GM19467 (cell line): Measurements from ENCODE around the gene SIGLEC12.
"Not testable (repeated sequence)": the region's sequence is repeated elsewhere in the genome, so short reads cannot be mapped to it uniquely, and the experiment has no call there.

Source experiments
- ATAC-seq: cut with Tn5 transposase; IDR thresholded peaks from one replicate; pipeline ENCODE4 v1.9.1; 2021; ENCODE audit warnings: mild to moderate bottlenecking, moderate library complexity; ENCODE audit not compliant: unreplicated experiment

The SIGLEC12 gene

DNA sequence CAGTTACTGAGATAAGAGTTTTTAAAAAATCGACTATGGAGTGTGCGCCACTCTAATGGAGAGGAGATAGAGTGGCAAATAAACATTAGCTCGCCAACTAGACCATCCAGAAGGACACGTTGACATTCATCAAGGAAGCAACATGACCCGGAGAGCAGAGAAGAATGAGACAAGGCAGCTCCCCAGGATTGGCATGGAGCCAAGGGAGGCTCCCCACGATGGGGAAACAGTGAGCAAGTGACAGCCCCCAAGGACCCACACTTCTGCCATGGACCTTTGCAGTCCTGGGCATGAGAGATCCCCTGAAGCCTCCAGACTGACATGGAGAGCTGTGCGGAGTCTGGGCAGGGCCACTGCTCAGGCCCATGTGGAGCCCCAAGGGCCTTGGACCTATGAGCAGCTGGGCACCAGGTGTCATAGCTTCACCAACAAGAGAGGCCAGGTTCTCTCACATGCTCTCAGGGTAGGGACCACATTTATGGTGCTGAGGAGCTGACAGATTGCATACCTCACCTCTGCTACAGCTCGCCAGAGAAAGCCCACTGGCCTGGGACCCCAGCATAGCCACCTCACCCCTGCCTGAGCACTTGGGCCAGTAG lies 23.2 kb upstream of the SIGLEC12 start:
- ATAC-seq, result no peak

DNA sequence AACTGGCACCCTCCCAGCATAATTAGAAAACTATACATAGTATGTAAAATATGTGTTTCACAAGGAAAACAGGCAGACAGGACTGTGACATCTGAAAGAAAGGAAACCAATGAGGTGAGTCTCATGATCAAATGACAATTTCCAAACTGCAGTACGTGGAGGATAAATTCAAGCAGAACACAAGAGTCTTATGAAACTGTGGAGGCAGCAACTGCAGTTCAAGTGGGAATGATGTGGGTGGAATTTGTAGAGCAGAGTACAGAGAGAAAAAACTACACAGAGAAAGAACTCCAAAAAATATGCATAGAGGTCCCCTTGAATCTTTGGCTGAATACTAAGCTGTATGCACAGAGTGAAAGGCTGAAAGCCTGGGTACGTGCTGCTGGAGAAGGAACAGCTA lies 20.2 kb upstream of the SIGLEC12 start:
- ATAC-seq, result no peak

DNA sequence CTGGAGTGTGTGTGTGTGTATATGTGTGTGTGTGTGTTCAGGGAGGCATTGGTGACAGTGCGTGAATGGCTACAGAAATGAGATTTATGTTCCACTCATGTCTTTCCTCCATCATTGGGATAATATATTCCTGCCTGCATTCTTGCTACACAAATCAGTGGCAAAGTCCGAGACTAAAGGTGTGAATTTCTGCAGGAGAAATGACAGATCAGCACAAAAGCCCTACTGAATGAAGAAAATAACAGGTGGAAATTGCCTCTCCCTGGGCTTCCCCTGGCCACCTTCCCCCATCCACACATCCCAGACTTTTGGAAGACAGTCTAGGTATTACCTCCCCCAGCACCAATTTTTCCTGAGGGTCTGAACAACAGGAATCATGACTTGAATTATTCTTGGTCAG lies 19.8 kb upstream of the SIGLEC12 start:
- no peak for ATAC-seq

DNA sequence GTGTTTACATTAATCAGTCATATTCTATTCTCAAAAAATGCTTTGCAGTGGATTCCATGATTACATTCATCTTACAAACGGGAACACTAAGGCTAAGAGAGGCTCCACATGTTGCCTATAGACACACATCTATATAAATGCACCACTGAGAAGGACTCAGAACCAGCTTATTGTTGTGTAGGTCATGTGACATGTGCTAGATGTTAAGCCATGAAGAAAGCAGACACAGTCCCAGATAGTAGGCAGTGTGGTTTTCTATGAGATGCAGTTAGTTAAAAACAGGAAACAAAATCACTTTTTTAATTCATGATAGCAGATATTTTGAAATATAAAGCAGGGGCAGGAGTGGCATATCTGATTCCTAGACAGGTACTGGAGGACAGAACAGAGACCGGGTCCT lies 19.1 kb upstream of the SIGLEC12 start:
- ATAC-seq, result no peak

DNA sequence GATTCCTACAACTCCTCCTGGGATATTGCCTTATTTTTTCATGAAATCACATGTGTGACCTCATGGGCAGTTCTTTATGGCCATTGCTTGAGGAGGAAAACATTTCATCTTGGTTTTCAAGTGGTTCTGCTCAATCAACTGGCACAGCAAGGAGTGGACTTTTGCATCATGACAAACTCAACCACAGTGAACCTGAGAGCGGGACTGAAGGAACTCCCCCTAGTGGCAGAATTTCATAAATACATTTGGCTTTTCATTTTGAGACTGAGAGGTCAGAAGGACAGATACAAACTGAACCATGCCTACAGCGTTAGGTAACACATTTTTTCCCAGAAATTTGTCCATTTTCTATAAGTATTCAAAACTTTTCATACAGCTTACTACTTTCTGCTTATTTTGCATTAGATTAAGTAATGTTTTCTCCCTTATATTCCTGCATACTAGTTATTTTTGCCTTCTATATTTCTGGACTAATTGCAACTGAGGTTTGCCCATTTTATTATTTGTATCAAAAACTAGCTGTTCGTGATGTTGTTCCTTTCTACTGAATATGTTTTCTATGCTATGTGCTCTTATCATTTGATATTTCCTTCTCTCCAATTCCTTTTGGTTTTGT lies 13.4 kb upstream of the SIGLEC12 start:
- ATAC-seq, result no peak

DNA sequence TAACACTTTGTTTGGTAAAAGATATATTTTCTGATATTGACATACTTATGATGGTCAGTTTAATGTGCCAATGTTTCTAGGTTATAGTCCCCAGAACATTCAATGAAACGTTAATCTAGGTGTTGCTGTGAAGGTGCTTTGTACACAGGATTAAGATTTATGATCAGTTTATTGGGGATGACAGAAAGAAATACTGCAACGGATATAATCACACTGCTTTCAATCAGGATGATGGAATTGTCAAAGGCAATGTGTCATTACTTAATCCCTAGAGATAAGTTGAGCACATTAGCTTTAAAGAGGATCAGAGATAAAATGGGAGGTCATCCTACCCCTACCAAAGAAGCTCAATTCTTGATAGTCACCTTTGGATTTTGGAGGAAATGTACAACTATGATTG lies 12.4 kb upstream of the SIGLEC12 start:
- ATAC-seq, result no peak

DNA sequence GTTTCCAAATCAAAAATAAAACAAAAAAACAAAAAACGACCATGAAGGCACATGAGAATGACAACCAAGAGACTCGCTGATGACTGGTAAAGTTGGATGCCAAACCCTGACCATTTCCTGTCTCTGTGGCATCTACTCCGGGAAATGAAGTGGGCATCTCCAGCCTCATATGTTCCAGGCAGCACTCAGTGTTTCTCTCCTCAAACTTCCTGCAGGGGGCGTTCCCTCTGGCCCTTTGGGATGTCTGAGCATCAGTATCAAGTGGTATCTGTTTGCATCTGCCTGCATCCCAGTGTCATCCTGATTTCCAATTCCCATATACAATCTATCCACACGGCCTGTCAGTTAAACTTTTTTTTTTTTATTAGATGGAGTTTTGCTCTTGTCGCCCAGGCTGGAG lies 9.8 kb upstream of the SIGLEC12 start:
- ATAC-seq, result no peak

DNA sequence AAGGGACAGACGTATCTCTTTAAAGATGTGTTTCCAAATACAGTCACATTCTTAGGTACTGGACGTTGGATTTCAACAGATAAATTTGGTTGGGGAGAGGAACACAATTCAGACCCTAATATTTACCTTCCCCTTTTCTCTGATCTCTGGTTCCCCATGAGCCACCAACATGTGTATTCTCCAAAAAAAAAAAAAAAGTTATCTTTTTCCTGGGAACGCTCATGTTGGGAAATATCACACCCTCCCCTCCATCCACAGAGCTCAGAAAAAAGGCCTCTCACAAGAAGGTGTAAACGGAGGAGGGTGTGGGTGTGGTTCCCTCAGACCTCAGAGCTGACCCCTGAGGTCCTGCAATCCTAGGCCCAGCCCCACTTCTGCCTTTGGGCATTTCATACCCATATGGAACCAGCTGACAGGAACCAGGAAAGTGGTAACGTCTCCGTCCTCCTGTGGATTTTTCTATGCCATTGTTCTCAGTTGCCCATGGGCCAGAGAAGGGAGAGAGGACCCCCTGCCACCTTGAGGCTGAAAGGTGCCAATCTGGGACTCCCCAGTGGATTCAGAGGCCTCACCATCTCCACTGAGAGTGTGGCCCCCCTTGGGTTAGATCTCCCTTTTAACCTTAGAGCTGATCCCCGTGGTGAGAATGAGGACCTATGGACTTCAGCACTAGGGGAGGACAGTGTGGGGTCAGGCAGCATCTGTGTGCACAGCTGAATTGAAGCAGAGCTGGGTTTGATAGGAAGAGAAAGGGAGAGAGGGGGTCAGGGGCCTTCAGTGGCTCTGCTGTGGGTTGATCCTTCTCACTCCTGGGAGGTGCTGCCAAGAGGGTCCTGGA lies 8.4 kb upstream of the SIGLEC12 start:
- ATAC-seq, result no peak

DNA sequence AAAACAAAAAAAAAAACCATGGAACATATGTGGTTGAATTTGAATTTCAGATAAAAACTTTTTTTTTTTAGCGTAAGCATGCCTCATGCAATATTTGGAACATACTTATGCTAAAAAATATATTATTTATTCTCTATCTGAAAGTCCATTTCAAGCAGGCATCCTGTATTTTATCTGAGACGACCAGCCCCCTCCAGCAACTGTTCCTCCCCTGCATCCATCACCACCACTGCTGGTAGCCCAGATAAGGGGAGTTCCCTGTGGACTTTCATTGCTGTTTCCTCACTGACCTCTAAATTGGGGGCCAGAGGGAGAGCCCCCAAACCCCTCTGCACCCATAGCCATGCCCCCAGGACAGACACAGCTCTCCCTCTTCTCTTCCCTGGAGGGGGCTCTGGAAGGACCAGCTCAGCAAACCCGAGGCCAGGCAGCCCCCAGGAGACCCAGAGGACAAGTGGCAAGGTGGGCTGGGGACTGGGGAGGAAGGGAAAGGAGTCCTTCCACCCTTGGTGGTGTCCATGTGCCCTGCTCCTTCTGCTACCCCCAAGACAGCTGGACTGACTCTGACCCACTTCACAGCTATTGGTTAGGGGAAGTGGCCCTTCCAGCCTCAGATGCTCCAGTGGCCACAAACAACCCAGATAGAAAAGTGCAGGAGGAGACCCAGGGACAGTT lies 6.6 kb upstream of the SIGLEC12 start:
- ATAC-seq, result no peak

DNA sequence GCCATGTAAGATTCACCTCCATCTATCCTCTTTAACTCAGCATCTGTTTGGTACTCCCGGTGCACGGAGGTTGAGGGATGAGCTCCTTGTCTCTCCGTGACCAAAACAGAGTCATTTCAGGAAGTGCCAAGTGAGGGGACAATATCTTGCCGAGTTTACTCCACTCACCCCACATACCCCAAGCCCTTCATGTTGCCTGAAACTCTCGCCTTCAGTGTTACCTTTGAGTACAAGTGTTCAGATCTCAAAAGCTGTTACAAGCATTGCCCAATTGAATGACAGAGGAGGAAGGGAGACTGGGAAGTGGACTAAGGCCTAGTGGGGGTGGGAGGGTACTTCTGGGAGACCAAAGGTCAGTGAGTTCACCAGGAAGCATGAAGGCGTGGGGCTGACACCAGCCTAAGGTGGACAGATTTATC lies 6.0 kb upstream of the SIGLEC12 start:
- ATAC-seq, result no peak

DNA sequence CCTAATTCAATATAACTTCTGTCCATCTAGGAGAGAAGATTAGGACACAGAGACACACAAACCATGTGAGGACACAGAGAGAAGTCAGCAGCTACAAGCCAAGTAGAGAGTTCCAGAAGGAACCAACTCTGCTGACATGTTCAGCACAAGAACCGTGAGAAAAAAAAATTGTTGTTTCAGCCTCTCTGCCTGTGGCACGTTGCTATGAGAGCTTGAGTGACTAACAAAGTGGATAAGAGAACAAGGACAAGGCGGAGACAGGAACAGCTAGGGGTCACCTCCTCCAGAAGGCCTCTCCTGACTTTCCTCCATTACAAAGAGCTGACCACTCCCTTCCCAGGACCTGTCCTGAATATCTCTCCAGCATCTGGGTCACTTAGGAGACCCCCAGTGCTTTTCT lies 5.6 kb upstream of the SIGLEC12 start:
- no peak for ATAC-seq

DNA sequence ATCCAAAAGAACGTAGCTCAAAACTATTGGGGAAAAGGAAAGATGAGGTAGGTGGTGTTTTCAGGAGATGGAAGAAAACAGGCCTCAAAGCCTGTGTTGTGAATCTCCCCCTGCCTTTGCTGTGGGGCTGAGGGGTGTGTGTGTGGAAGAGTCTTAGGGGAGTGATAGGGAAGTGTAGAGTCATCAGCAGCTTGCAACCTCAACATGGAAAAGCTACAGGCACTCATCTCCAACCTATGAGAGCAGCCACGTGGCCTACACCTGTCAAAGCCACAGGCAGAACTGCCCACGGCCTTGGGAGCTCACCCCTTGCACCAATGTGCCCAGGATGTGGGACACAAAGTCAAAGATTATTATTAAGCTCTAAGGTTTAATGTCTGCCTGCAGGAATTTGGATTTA lies 4.3 kb upstream of the SIGLEC12 start:
- no peak for ATAC-seq

DNA sequence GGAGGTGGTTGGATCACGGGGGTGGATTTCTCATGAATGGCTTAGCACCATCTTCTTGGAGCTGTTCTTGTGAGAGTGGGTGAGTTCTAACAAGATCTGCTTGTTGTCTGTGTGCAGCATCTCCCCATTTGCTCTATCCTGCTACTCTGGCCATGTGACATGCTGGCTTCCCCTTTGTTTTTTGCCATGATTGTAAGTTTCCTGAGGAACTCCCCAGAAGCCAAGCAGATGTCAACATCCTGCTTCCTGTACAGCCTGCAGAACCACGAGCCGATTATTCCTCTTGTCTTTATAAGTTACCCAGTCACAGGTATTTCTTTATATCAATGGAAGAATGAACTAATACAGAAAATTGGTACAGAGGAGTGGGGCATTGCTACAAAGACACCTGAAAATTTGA lies 2.3 kb upstream of the SIGLEC12 start:
- no peak for ATAC-seq

DNA sequence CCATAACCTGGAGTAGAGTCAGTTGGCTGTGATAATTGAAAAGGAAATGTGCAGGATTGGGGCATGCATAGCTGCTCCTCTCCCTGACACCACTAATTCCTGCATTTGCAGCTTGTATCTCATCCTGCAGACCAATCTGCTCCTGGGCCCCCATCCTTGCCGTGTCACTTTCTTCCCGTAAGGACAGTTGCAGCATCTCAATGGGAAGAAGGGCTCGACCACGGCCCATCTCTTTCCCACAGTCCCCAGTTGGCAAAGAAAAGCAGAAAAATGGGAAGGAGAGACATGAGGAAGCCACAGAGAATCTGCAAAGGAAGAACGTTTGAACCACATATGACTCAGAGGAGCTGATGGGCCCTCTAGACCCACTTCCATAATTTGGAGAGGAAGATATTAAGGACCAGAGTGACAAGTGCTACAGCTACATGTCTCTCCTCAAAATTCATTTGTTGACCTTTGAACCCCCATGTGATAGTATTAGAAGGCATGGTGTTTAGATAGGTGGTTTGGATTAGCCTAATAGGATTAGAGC lies 1.8 kb upstream of the SIGLEC12 start:
- no peak for ATAC-seq

DNA sequence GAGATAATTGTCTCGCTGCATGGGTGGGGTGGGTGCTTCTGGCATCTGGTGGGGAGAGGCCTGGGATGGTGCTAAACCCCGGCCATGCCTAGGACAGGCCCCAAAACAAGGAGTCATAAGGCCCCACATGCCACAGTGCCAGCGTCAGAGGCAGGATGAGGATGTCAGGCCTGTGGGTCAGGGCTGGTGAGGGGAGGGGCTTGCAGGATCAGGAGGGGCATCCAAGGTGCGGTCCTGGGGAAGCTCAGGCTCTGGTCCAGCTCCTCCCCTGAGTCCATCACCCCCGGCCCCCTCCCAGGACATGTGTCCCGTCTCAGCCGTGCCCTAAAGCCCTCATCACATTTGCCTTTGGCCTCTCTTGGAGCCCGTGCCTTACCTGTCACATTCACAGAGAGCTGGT lies 669 bp downstream of the SIGLEC12 start:
- ATAC-seq, result not testable (repeated sequence)

DNA sequence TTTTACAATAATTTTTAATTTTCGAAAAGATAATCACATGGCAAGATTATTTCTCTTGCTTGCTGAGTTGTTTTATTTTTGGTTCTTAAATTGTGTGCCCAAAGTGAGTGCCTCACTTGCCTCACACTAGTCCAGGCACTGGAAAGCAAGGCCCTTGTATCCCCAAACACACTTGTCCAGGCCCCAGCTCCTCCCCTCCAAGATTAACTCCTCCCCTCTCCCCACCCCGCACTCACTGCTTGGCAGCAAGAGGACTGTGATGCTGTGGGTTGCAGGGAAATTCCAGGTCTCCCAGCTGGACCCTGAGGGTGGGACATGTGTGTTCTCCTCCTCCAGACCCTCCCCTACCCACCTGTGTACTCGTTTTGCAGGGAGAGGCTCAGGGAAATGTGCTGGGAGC lies 3.9 kb downstream of the SIGLEC12 start:
- ATAC-seq, result no peak

DNA sequence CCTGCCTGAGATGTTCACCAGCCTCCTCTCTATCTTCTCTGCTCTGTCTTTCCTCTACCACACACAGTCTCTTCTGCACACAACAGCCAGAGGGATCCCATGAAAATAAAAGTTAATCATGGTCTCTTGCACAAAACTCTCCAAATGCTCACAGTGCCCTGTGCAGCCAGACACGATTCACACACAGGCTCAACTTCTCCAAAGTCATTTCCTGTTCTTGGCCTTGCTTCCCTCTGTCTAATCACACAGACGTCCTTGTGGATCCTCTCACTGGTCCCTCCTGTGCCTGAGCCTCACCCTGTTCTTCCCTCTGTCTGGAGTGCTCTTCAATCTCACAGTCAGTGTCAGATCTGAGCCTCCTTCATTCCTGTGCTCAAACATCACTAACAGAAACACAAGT lies 7.8 kb downstream of the SIGLEC12 start:
- ATAC-seq, result no peak

DNA sequence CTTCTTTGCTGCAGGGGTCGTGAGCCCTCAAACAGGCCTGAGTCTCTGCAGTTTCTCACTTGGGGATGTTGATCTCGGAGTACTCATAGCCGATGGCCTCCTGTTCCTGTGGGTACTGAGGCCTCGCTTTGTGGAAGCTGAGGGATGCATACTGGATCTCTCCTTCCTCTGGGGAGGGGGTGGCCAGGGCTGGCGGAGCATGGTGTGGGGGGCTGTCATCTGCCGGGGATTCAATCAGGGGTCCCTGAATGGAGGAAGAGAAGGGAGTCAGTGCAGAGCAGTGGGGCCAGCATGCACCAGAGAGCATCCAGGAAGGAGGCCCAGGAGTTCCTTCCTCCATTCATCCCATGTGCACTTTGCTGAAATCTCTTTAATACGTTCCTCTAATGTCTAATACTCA lies 10.0 kb downstream of the SIGLEC12 start:
- no peak for ATAC-seq

DNA sequence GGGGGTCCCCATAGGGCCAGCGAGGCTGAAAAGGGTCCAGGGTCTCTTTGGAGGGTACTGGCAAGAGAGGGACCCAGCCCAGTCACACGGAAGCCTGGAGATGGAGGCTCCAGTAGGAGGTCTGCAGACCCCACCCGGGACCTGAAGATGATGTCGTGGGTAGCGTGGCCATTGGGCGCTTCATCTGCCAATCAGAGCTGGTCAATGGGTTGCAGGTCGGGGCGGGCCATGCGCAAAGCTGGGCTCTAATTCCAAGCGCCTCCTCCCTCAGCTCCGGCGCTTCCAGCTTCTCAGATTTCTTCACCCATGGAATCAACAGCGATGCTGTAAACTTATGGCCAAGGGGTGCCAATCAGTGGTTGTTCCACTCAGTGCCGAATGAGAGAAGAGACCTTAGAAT lies 10.9 kb downstream of the SIGLEC12 start:
- no peak for ATAC-seq

DNA sequence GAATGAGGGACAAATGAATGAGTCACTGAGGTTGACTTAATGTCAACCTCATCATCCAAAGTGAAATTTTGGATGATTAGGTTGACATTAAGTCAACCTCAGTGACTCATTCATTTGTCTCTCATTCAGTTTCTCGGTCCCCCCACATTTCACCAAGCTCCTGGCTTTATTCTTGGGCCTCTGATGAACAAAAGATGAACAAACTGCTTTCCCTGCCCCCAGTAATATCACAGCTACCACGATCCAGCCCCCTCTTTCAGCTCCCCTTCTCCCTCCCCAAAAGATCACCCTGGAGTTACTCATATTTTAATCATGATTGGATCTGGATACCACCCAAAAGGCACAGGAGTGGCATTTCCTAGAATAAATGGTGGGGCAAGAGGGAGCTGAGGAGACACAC lies 12.5 kb downstream of the SIGLEC12 start:
- ATAC-seq, result no peak

DNA sequence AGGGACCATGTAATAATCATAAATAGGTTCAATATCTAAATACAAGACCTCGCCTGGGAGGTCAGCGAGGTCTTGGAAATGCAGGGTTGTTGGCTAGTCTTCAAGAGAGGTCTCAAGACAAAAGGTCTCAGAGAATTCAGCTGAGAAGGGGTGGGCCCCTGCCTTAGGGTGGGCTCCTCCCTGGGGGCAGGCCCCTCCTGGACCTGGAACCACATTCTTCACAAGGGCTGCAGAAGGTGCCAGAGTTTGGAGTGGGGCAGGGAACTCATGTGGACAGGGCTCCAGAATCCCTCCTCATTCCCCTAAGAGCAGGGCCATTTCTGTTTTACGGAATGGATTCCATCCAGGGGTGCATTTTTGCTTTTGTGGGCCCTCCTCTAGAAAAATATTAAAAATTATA lies 13.1 kb downstream of the SIGLEC12 start:
- ATAC-seq, result no peak
